Measurements from ENCODE around the gene WIPF3.

DNA sequence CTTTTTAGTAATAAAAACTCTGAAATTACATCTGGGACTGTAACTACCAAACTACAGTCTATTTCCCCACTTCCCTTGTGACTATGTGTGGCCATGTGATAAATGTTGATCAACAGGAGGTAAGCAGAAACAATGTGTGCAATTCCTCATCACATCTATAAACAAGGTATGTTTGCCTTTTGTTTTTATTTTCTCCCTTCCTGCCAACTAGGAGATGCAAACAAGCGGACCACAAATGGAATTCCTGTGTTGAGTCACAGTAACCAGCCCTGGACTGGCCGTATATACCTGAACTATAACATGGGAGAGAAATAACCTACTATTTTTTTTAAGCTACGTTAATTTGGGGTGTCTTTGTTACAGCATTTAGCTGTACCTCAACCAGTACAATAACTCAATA is 130.8 kb downstream of the WIPF3 start:
- TF ChIP-seq, protein P1, sequence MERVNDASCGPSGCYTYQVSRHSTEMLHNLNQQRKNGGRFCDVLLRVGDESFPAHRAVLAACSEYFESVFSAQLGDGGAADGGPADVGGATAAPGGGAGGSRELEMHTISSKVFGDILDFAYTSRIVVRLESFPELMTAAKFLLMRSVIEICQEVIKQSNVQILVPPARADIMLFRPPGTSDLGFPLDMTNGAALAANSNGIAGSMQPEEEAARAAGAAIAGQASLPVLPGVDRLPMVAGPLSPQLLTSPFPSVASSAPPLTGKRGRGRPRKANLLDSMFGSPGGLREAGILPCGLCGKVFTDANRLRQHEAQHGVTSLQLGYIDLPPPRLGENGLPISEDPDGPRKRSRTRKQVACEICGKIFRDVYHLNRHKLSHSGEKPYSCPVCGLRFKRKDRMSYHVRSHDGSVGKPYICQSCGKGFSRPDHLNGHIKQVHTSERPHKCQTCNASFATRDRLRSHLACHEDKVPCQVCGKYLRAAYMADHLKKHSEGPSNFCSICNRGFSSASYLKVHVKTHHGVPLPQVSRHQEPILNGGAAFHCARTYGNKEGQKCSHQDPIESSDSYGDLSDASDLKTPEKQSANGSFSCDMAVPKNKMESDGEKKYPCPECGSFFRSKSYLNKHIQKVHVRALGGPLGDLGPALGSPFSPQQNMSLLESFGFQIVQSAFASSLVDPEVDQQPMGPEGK (CRISPR knock-in tag; IDR thresholded peaks at IDR 0.05; ENCODE audit: borderline replicate concordance) = no peak
- TF ChIP-seq TOX (CRISPR knock-in tag; IDR thresholded peaks at IDR 0.05; ENCODE audit: borderline replicate concordance) (no peak), ZFP30 (CRISPR knock-in tag; IDR thresholded peaks at IDR 0.05) (no peak), BACH2 (CRISPR knock-in tag; IDR thresholded peaks at IDR 0.05; ENCODE audit: borderline replicate concordance) (no peak), CSDC2 (CRISPR knock-in tag; IDR thresholded peaks at IDR 0.05) (no peak), SNAI2 (CRISPR knock-in tag; IDR thresholded peaks at IDR 0.05) (no peak), CREB5 (CRISPR knock-in tag; IDR thresholded peaks at IDR 0.05; ENCODE audit: low read depth) (no peak), ZNF70 (CRISPR knock-in tag; IDR thresholded peaks at IDR 0.05) (no peak), GLIS3 (CRISPR knock-in tag; IDR thresholded peaks at IDR 0.05) (no peak), PPARA (CRISPR knock-in tag; IDR thresholded peaks at IDR 0.05; ENCODE audit: borderline replicate concordance) (no peak), RARB (CRISPR knock-in tag; IDR thresholded peaks at IDR 0.05) (no peak), ZFP3 (CRISPR knock-in tag; IDR thresholded peaks at IDR 0.05) (no peak)
- TF ChIP-seq, protein P2, sequence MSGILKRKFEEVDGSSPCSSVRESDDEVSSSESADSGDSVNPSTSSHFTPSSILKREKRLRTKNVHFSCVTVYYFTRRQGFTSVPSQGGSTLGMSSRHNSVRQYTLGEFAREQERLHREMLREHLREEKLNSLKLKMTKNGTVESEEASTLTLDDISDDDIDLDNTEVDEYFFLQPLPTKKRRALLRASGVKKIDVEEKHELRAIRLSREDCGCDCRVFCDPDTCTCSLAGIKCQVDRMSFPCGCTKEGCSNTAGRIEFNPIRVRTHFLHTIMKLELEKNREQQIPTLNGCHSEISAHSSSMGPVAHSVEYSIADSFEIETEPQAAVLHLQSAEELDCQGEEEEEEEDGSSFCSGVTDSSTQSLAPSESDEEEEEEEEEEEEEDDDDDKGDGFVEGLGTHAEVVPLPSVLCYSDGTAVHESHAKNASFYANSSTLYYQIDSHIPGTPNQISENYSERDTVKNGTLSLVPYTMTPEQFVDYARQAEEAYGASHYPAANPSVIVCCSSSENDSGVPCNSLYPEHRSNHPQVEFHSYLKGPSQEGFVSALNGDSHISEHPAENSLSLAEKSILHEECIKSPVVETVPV (CRISPR knock-in tag; IDR thresholded peaks at IDR 0.05) = no peak
- TF ChIP-seq, protein P3, sequence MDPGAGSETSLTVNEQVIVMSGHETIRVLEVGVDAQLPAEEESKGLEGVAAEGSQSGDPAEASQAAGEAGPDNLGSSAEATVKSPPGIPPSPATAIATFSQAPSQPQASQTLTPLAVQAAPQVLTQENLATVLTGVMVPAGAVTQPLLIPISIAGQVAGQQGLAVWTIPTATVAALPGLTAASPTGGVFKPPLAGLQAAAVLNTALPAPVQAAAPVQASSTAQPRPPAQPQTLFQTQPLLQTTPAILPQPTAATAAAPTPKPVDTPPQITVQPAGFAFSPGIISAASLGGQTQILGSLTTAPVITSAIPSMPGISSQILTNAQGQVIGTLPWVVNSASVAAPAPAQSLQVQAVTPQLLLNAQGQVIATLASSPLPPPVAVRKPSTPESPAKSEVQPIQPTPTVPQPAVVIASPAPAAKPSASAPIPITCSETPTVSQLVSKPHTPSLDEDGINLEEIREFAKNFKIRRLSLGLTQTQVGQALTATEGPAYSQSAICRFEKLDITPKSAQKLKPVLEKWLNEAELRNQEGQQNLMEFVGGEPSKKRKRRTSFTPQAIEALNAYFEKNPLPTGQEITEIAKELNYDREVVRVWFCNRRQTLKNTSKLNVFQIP (CRISPR knock-in tag; IDR thresholded peaks at IDR 0.05; ENCODE audit: borderline replicate concordance, low read depth) = no peak

Data from SK-N-SH treated with all-trans-retinoic acid at 6 μM for 48 hours (cell line).